Gastroesophageal sphincter (tissue), 4 donors: ENCODE data around the gene PTPRN2. TPM values are rescaled to one million over a fixed set of nuclear protein-coding genes. Genes with fewer than 3 reads are reported as not detected.
"Not testable (repeated sequence)": the region's sequence is repeated elsewhere in the genome, so short reads cannot be mapped to it uniquely, and the experiment has no call there.

Experiments
- ATAC-seq: fragments of 150-250 bp; one replicate; pipeline ENCODE4 v1.9.1; 2016; ENCODE audit warnings: mild to moderate bottlenecking, moderate library complexity
- H3K27ac ChIP-seq, 4 donors: fragments of 200-600 bp; sonication (generic) in 3 of 4; 1 replicate in 3 of 4; 2 replicates in 1 of 4; pipeline ENCODE4 v1.5.1; 2016 to 2019
- H3K27me3 ChIP-seq: fragments of 200-600 bp; sonication (generic); one replicate; pipeline ENCODE4 v1.5.1; 2019
- H3K36me3 ChIP-seq, 2 donors: fragments of 200-600 bp; sonication (generic); one replicate each; pipeline ENCODE4 v1.5.1; 2019; ENCODE audit warnings: control low read depth in 1 of 2
- H3K4me1 ChIP-seq, 3 donors: fragments of 200-600 bp; sonication (generic); 1 replicate in 2 of 3; 2 replicates in 1 of 3; pipeline ENCODE4 v1.5.1; 2016 to 2019; ENCODE audit warnings: control low read depth in 2 of 3
- H3K4me3 ChIP-seq, 2 donors: fragments of 200-600 bp; sonication (generic); one replicate each; pipeline ENCODE4 v1.5.1; 2019; ENCODE audit warnings: mild to moderate bottlenecking in 1 of 2, moderate library complexity in 1 of 2
- H3K9me3 ChIP-seq, 3 donors: fragments of 200-600 bp; sonication (generic); one replicate each; pipeline ENCODE4 v1.5.1; 2017 to 2019; ENCODE audit warnings: control low read depth in 2 of 3
- EP300 ChIP-seq: sonication (generic); formaldehyde crosslinking; IDR thresholded peaks from one replicate; pipeline ENCODE4 v1.6.1; 2017; ENCODE audit warnings: antibody characterized with exemption, mild to moderate bottlenecking
- POLR2A ChIP-seq, 2 donors: fragments of 450-650 bp; IDR thresholded peaks; one replicate each; pipeline ENCODE4 v1.6.1; 2017; ENCODE audit warnings: antibody characterized with exemption in 2 of 2, mild to moderate bottlenecking in 2 of 2, moderate library complexity in 1 of 2
- POLR2AphosphoS5 ChIP-seq: sonication (generic); formaldehyde crosslinking; IDR thresholded peaks from one replicate; pipeline ENCODE4 v1.6.1; 2017; ENCODE audit warnings: antibody characterized with exemption
- WGBS, 2 donors: methylation state at CpG; one replicate each; pipeline ENCODE4 v1.1.5; 2018; ENCODE audit warnings: low coverage in 1 of 2; 5-methylcytosine and 5-hydroxymethylcytosine counted together
- total RNA-seq, 4 donors: library from RNA; depleted of rRNA; stranded (reverse); fragments of >200 nt; gene quantifications; one replicate each; pipeline ENCODE4 v1.1.0, GENCODE V29; 2016
- TF ChIP-seq, protein P1 (sequence below), 4 experiments: fragments of 200-600 bp in 2 of 4; fragments of 450-650 bp in 2 of 4; sonication (generic) in 1 of 4; IDR thresholded peaks; one replicate each; pipeline ENCODE4 v1.5.1; 2017 to 2019; ENCODE audit warnings: antibody characterized with exemption in 4 of 4, mild to moderate bottlenecking in 2 of 4, moderate library complexity in 2 of 4

The PTPRN2 gene
- total RNA-seq, 4 donors from 2014 or later: 1.7 to 4.7 (median 3.3) TPM

DNA sequence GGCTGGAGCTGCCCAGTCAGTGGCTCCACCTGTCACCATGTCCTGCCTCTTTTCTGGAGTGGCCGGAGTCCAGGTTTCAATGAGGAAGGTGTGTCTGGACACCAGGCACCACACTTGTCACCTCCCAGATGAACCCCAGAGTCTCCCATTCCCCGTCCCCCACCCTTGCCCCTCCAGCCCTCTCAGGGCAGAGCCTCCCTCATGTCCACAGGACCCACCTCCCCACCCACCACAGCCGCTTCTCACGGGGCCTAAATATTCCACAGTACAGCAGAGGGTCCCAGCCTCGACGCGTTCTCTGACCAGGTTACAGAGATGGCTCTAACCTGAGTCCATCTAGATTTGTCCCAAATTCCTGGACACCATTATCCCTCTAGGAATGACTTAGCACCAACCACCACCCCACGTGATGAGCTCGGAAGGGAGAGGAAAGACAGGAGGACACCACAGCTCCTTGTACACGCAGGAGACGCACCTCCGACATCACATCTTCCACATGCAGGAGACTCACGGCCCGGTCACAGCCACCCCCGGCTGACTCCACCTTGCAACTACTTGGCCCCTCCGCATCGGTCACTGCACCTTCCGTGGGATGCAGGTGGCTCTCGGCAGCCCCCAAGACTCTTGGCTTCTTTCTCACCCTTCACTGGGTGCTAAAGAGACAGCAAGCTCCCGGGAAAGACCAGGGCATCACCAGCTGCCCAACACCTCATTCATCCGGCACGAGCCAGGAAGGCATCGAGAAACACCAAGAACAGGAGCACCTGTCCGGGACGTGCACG, 690.7 kb downstream of the PTPRN2 start:
- no peaks in the 10 kb centered on the region for H3K36me3 ChIP-seq
- no peak for ATAC-seq
- no peaks in the 10 kb centered on the region for H3K4me1 ChIP-seq
- WGBS, 2 donors: 85 to 90% methylated on average over 2 to 6 of the region's 26 CpGs
- H3K27me3 ChIP-seq: peaks cover 16% of the 10 kb centered on the region
- H3K27ac ChIP-seq: no peak overlapping the region
- TF ChIP-seq POLR2A (IDR thresholded peaks at IDR 0.05) (no peak), POLR2AphosphoS5 (no peak), EP300 (no peak)
- TF ChIP-seq, protein P1, sequence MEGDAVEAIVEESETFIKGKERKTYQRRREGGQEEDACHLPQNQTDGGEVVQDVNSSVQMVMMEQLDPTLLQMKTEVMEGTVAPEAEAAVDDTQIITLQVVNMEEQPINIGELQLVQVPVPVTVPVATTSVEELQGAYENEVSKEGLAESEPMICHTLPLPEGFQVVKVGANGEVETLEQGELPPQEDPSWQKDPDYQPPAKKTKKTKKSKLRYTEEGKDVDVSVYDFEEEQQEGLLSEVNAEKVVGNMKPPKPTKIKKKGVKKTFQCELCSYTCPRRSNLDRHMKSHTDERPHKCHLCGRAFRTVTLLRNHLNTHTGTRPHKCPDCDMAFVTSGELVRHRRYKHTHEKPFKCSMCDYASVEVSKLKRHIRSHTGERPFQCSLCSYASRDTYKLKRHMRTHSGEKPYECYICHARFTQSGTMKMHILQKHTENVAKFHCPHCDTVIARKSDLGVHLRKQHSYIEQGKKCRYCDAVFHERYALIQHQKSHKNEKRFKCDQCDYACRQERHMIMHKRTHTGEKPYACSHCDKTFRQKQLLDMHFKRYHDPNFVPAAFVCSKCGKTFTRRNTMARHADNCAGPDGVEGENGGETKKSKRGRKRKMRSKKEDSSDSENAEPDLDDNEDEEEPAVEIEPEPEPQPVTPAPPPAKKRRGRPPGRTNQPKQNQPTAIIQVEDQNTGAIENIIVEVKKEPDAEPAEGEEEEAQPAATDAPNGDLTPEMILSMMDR (IDR thresholded peaks at IDR 0.05): no peak
- H3K9me3 ChIP-seq: no peaks in the 10 kb centered on the region
- no peak overlapping the region for H3K4me3 ChIP-seq

DNA sequence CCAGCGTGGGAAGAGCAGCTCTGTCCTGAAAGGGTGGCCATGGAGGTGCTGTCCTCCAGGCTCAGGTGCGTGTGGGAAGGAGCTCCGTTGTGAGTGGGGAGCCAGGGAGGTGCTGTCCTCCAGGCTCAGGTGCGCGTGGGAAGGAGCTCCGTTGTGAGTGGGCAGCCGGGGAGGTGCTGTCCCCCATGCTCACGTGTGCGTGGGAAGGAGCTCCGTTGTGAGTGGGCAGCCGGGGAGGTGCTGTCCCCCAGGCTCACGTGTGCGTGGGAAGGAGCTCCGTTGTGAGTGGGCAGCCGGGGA, 691.3 kb downstream of the PTPRN2 start:
- H3K4me1 ChIP-seq, H3K9me3 ChIP-seq, H3K4me3 ChIP-seq, ATAC-seq, H3K27ac ChIP-seq, H3K36me3 ChIP-seq: not testable (repeated sequence)
- 70 to 100% methylated on average over 1 to 2 of the region's 15 CpGs for WGBS, 2 donors
- H3K27me3 ChIP-seq: peaks cover 22% of the 10 kb centered on the region

DNA sequence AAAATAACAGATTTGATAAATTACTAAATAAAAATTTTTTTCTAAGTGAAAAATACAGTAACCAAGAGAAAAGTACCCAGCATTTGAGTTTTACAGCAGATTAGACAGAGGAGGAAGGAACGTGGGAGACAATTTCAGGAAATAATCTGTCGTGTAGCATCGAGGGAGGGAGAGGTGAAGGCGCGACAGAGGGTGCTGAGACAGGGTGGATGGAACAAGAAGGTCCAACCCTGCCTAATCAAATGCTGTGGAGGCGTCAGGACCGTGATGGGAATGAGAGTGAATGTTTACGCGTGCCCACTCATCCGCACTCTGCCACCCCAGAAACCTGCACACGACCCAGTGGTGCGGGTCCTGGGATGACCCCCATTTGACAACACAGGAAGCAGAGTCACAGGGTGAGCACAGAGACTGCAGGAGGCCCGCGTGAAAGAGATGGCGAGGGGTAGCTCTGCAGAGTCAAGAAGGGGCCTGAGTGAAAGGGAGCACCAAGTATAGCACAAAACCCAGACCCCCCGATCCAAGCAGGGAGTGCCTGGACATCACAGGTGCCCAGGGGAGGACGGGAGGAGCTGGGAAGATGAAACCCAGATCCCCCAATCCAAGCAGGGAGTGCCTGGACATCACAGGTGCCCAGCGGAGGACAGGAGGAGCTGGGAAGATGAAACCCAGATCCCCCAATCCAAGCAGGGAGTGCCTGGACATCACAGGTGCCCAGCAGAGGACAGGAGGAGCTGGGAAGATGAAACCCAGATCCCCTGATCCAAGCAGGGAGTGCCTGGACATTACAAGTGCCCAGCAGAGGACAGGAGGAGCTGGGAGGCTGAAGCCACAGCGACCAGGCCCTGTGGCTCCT, 691.9 kb downstream of the PTPRN2 start:
- Histone ChIP-seq H3K36me3 (no peaks in the 10 kb centered on the region), H3K27me3 (peaks cover 28% of the 10 kb centered on the region), H3K4me1 (no peaks in the 10 kb centered on the region), H3K9me3 (no peaks in the 10 kb centered on the region), H3K4me3 (no peak overlapping the region), H3K27ac (no peak overlapping the region)
- WGBS, 2 donors: 73 to 80% methylated on average over 10 to 18 of the region's 19 CpGs
- ATAC-seq: no peak
- TF ChIP-seq, protein P1 (IDR thresholded peaks at IDR 0.05): no peak
- no peak for TF ChIP-seq POLR2A (IDR thresholded peaks at IDR 0.05)
- TF ChIP-seq EP300: no peak
- TF ChIP-seq POLR2AphosphoS5: no peak

DNA sequence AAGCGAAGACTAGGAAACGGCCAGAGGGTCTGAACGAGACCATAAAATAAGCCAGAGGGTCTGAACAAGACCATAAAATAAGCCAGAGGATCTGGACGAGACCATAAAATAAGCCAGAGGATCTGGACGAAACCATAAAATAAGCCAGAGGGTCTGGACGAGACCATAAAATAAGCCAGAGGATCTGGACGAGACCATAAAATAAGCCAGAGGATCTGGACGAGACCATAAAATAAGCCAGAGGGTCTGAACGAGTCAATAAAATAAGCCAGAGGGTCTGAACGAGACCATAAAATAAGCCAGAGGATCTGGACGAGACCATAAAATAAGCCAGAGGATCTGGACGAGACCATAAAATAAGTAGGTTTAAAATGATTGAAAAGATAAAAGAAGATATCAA, 692.5 kb downstream of the PTPRN2 start:
- WGBS, 2 donors: 70 to 75% methylated on average over 9 to 12 of the region's 12 CpGs
- not testable (repeated sequence) for H3K36me3 ChIP-seq, H3K4me3 ChIP-seq, H3K4me1 ChIP-seq, H3K27ac ChIP-seq, ATAC-seq, H3K9me3 ChIP-seq
- peaks cover 31% of the 10 kb centered on the region for H3K27me3 ChIP-seq

DNA sequence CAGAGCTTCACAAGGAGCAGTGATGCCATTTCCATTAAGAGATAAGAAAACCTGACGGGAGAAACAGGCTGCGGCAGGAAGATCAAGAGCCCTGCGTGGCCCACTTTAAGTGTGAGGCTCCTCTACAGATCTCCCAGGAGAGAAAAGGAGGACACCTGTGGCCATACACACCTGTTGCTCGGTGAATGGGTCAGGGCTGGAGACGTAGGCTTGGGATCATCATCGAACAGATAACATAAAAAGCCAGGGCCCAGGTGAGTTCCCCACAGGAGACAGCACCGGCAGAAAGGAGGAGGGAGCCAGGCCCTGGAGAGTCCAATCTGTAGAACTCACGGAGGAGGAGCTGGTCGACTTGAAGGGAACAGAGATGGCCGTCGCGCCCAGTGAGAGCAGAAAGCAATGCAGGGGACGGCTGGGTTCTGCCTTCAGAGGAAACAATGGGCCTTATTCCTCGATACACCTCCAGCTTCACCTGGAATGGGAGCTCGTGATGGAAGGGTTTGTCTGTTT, 694.0 kb downstream of the PTPRN2 start:
- TF ChIP-seq, protein P1 (IDR thresholded peaks at IDR 0.05): no peak
- TF ChIP-seq POLR2A (IDR thresholded peaks at IDR 0.05) (no peak), POLR2AphosphoS5 (no peak), EP300 (no peak)
- 77 to 92% methylated on average over 6 to 10 of the region's 15 CpGs for WGBS, 2 donors

More for the DNA sequence above, 694.0 kb downstream of the PTPRN2 start:
- no peak for ATAC-seq
- Histone ChIP-seq H3K9me3 (no peaks in the 10 kb centered on the region), H3K4me1 (no peaks in the 10 kb centered on the region), H3K36me3 (no peaks in the 10 kb centered on the region), H3K27me3 (peaks cover 31% of the 10 kb centered on the region), H3K27ac (no peak overlapping the region), H3K4me3 (no peak overlapping the region)
